ENCODE measurements around the gene MGAT5.

GRCh38 chr2:134482131-134482723, 228.4 kb downstream of the MGAT5 start:
- TF ChIP-seq ZNF501 (tag by site-specific recombination; IDR thresholded peaks at IDR 0.05) (no peak), YY1 (tag by site-specific recombination; IDR thresholded peaks at IDR 0.05) (no peak), CTCF (tag by site-specific recombination; IDR thresholded peaks at IDR 0.05) (no peak), ZFP3 (tag by site-specific recombination; IDR thresholded peaks at IDR 0.05; ENCODE audit: low read depth) (no peak), FEZF1 (tag by site-specific recombination; IDR thresholded peaks at IDR 0.05) (no peak), ZNF184 (tag by site-specific recombination; IDR thresholded peaks at IDR 0.05) (no peak), ZNF558 (tag by site-specific recombination; IDR thresholded peaks at IDR 0.05) (no peak), ZNF623 (tag by site-specific recombination; IDR thresholded peaks at IDR 0.05) (no peak), RBAK (tag by site-specific recombination; IDR thresholded peaks at IDR 0.05) (no peak), ELK4 (IDR thresholded peaks at IDR 0.05; ENCODE audit: borderline replicate concordance, low read depth, low read length) (no peak), ZBTB8A (tag by site-specific recombination; IDR thresholded peaks at IDR 0.05) (no peak), ZBTB49 (tag by site-specific recombination; IDR thresholded peaks at IDR 0.05; ENCODE audit: low read depth) (no peak)
